Epithelial cell of esophagus (primary cell): ENCODE measurements around the gene GATD1.

Source experiments
- DNase-seq: peaks from one replicate; pipeline ENCODE4 v3.0.0; 2010; ENCODE audit warnings: low read depth
- H3K4me3 ChIP-seq: 2 replicates; pipeline ENCODE4 v1.5.1; 2011; ENCODE audit warnings: mild to moderate bottlenecking, low read length, control low read depth
- TF ChIP-seq, protein P1 (sequence below): IDR thresholded peaks from 2 replicates; pipeline ENCODE4 v1.5.1; 2011; ENCODE audit warnings: low read depth, mild to moderate bottlenecking, low read length, control low read depth, inconsistent platforms; ENCODE audit not compliant: insufficient read depth; ENCODE audit errors: missing control alignments

The GATD1 gene

DNA sequence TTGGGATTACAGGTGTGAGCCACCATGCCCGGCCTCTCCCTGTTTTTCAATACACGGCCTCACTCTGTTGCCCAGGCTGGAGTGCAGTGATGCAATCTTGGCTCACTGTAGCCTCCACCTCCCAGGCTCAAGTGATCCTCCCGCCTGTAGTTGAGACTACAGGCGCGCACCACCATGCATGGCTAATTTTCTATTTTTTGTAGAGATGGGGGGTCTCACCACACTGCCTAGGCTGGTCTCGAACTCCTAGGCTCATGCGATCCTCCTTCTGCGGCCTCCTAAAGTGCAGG is 11.5 kb downstream of the GATD1 start:
- no peak overlapping the region for H3K4me3 ChIP-seq
- DNase-seq: no peak
- TF ChIP-seq, protein P1, sequence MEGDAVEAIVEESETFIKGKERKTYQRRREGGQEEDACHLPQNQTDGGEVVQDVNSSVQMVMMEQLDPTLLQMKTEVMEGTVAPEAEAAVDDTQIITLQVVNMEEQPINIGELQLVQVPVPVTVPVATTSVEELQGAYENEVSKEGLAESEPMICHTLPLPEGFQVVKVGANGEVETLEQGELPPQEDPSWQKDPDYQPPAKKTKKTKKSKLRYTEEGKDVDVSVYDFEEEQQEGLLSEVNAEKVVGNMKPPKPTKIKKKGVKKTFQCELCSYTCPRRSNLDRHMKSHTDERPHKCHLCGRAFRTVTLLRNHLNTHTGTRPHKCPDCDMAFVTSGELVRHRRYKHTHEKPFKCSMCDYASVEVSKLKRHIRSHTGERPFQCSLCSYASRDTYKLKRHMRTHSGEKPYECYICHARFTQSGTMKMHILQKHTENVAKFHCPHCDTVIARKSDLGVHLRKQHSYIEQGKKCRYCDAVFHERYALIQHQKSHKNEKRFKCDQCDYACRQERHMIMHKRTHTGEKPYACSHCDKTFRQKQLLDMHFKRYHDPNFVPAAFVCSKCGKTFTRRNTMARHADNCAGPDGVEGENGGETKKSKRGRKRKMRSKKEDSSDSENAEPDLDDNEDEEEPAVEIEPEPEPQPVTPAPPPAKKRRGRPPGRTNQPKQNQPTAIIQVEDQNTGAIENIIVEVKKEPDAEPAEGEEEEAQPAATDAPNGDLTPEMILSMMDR: no peak

DNA sequence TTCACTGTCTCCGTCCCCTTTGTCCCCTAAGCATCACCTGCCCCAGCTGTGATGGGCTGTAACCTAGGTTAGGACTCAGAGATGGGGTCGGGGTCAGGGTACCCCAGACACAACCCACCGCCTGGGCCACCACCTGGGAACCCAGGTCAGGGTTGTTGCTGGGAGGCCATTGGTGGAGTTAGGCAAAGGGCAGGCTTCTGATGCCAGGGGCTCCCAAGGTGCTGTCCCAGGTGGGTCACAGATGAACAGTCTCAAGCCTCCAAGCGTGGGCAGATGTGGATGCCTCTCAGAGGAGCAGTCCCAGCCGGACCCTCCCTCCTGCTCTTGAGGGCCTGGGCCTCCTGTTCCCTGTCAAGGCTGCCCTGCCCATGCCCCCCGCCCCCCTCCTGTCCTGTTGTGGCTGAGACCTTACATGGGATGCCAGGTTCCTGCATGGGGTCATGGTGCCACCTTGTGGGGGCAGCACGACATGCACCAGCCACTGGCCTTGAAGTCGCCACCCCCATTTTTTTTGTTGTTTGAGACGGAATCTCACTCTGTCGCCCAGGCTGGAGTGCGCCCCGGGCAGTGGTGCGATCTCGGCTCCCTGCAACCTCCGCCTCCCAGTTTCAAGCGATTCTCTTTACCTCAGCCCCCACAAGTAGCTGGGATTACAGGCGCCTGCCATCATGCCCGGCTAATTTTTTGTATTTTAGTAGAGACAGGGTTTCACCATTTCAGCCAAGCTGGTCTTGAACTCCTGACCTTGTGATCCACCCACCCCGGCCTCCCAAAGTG is 12.1 kb downstream of the GATD1 start:
- no peak overlapping the region for H3K4me3 ChIP-seq
- DNase-seq: peak; percentile 66
- TF ChIP-seq, protein P1: peak; percentile 55

DNA sequence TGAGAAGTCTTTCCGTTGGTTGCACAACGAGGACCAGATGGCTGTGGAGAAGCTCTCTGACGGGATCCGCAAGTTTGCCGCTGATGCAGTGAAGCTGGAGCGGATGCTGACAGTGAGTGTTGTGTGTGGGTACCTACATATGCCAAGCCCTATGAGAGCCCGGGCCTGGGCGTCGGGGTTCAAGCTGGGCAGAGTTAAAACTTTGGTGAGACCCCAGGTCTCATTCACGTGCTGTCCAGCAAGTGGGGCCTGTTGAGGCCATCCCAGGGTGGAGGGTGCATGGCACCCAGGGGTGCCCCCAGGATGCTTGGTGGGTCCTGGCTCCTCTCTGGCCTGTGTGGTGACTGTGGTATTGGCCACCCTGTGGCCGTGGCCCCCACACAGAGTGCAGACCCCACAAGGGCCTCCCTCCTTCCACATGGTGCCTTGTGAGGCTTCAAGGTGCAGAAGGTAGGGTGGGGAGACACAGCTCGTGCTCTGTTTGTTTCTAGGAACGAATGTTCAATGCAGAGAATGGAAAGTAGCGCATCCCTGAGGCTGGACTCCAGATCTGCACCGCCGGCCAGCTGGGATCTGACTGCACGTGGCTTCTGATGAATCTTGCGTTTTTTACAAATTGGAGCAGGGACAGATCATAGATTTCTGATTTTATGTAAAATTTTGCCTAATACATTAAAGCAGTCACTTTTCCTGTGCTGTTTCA is 12.8 kb downstream of the GATD1 start:
- DNase-seq: no peak
- TF ChIP-seq, protein P1: no peak
- H3K4me3 ChIP-seq: no peak overlapping the region

DNA sequence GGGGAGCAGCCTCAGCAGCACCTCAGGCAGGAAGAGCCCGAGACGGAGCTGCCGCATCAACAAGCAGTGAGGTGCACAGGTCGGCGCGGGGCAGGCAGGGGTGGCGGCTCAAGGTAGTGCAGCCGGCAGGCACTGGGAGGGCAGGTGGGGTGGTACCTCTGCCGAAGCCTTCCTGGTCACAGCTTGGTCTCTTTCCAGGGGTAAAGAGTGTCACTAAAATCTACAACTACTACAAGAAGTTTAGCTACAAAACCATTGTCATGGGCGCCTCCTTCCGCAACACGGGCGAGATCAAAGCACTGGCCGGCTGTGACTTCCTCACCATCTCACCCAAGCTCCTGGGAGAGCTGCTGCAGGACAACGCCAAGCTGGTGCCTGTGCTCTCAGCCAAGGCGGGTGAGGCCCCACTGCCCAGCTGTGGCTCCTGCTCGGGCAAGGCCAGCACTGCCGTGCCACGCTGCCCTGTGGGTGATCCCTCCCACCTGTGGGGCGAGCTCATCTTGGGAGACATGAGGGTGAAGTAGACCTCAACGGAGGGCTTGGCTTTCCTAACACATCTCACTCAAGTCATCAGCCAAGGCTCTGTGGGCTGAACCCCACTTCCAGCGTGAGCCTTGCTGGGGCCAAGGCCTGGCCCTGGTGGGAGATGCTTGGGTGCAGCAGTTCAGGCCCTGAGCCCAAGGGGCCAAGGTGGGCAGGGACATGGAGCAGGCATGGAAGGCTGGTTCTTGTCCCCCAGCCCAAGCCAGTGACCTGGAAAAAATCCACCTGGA is 13.6 kb downstream of the GATD1 start:
- TF ChIP-seq, protein P1: no peak
- DNase-seq: no peak
- H3K4me3 ChIP-seq: no peak overlapping the region

DNA sequence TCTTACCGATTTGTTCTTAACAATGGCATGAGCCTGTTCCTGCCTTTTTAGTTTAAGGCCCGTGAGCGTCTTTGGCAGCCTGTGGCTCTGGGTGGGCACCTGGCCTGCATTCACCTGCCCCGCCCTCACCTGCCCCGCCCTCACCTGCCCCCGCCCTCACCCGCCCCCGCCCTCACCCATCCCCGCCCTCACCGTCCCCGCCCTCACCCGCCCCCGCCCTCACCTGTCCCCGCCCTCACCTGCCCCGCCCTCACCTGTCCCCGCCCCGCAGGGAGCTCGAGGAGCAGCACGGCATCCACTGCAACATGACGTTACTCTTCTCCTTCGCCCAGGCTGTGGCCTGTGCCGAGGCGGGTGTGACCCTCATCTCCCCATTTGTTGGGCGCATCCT is 14.2 kb downstream of the GATD1 start:
- TF ChIP-seq, protein P1: no peak
- no peak overlapping the region for H3K4me3 ChIP-seq
- peak; percentile 80 for DNase-seq

DNA sequence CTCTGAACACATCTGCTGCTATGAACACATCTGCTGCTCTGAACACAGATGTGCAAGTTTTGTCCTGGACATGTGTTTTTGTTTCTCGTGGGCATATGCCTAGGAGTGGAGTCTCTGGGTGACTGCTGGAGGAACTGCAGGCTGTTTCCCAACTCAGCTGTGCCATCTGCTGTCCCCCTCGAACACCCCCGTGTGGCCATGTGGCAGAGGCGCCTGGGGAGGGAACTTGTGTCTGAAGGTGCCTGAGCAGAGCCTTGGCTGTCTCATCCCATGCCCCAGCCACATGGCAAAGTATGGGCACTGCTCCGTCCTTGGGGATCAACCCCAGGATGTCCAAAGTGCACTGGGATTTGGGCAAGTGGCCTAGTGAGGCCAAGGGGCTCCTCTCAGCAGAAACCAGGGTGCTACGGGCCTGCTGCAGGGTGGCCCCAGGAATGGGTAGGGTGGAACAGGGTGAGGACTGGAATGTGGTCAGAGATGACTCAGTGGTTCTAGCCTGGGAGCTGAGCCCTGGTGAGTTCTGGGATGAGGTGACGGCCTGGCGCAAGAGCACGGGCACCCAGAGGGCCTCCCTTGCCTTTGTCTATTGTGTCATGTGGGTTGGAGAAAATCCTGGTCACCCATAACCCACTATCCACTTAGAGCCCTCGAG is 14.7 kb downstream of the GATD1 start:
- DNase-seq: peak; percentile 84
- TF ChIP-seq, protein P1: peak; percentile 61
- H3K4me3 ChIP-seq: no peak overlapping the region
